GM21737 (cell line): ENCODE data around the gene SF3B4.

Experiments
- ATAC-seq: cut with Tn5 transposase; IDR thresholded peaks from one replicate; pipeline ENCODE4 v1.9.1; 2021; ENCODE audit warnings: mild to moderate bottlenecking, moderate library complexity; ENCODE audit not compliant: unreplicated experiment

Gene SF3B4

DNA sequence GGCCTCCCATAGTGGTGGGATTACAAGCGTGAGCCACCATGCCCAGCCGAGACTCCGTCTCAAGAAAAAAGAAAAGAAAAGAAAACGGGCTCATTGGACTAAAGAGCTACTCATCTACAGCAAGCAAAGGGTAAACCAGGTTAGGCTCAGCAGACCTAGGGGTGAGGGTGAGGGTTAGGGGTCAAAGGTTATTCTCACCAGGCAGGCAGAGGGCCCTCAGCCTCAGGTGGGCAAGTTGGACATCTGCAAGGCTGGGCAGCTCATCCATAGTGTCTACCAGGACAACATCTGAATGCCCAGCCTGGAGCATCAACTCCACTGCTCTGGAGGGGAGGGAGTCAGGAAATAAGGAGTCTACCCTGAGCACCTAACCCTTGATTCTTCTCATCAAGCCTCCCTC, 5.6 kb upstream of the SF3B4 start:
- no peak for ATAC-seq

DNA sequence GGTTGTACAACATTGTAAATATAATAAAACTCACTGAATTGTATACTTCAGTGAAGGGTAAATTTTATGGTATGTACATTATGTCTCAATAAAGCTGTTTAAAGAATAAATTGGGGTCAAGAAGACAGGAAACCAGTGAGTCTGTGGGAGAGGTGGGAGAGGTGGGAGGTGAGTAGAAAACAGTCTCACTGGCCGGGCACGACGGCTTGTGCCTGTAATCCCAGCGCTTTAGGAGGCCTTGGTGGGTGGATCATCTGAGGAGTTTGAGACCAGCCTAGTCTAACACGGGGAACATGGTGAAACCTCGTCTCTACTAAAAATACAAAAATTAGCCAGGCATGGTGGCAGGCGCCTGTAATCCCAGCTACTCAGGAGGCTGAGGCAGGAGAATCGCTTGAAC, 4.9 kb upstream of the SF3B4 start:
- no peak for ATAC-seq

DNA sequence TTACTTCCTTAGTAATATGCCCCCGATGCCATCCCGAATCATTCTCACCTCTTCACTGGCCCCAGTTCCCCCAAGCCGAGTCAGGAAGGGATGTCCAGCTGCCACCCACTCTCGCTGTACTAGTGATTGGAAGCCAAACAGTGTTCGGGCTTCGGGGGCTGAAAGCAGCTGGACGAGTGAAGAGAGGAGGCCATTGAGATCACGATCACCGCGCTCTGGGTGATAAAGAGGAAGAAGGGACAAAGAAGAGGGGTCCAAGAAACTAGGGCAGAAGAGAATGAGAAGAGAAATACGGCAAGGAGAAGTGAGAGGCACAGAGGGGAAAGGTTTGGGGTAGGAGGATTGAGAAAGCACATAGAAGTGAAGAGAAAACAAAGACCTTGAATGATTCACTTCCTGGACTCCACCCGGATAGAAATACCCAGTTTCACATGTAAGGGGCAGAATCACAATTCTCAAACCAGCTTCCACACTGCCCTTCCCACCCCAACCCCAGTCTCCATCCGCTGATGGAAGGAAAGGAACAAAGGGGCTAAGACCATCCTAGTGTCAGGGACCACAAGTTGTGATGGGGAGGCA, 3.7 kb upstream of the SF3B4 start:
- no peak for ATAC-seq

DNA sequence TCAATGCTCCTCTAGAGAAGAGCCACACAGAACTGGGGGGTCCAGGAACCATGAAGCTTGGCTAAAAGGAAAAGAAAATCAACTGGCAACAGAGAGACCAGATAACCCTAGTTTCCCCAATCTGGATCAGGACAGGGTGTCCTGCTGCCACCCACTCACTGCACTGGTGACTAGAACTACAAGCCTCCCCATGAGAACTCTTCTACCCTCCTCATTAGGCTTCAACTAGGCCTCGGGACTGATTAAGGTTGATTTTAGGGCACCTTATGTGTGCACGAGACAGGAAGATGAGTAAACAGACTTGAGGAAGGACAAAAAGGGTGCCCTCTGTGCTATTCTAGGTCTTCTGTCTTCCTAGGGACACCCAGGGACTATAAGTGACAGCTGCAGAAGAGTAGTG, 2.3 kb upstream of the SF3B4 start:
- ATAC-seq, result no peak

DNA sequence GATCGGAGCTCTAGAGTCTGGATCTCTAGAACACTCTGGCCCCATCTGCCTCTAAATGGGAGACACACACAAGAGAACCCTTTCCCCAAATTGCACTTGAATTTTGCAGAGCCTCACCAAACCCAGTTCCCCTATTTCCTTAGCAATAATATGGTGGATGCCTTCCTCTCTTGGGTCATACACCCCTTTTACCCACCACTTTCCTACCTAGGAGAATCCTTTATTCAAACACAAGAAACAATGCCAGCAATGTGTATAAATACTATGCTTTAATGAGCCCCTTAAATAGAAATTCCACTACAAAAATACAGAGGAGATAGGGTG, 760 bp upstream of the SF3B4 start:
- ATAC-seq, result no peak

DNA sequence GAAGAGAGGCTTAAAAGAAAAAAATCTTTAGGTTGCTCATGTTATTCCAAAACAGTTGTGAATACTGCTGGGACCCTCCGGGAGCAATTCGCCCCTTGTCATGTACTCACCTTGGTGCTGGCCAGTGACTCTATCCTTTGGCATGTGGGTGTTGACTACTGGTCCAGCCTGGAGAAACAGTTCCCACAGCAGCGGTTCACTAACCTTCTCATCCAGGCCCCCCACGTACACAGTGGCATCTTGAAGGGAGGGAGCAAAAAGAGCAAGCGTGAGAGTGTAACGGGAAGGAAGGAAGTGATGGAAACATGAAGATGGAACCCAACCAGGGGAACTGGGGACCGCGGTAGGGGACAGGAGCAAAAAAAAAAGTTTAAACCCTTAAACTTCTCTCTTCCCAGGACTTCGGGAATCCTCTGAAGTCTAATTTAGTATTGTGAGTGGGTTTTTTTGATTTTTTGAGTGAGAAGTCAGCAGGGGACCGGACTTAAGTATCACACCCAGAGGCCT, 494 bp downstream of the SF3B4 start:
- no peak for ATAC-seq

DNA sequence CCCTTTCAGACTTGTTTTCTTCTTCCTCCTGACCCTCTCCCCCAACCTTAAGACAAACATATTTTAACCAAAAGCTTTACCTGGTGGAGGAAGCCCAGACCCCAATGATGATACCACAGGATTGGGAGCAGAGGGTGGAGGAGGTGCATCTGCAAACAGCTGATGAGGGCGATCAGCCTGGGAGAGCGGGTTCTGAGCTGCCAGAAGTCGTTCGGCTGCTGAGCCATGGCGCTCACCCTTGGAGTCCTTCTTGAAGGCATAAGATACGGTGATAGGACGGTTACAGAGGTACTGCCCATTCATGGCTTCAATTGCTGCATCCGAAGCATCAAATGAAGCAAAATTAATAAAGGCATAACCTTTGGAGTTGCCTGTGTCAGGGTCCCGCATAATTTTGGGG, 1.3 kb downstream of the SF3B4 start:
- ATAC-seq, result no peak

DNA sequence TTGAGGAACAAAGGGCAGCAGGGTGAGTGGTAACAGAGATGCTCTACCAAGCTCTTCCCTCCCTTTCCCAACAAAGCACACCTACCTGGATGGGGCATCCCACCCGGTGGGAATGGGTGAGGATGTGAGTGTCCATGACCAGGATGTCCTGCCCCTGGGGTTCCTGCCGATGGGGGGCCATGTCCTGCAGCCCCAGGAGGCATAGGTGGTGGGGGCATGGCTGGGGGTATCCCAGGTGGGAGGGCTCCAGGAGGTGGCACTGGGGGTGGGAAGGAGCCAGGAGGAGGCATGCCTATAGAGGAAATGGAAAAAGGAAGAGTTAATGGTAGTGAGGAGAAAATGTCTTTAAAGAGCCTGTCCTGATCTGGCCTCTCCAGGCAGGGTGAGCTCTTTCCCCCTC, 1.9 kb downstream of the SF3B4 start:
- no peak for ATAC-seq

DNA sequence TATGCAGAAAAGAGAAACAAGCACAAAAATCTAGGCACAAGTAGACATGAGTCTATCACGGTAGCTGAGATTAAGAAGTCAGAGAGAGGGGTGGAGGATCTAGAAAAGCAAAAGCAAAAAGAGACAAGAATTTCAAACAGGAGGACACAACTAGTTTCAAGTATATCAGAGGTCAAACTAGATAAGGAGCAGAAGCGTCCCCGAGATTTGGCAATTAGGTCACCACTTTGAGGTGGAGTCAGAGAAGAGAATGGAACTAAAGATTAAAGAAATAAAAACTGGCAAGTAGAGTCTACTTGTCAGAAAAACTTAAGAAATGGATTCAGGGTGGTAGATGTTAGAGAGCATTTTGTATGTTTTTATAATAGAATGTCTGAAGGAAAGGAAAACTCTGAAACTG, 2.3 kb downstream of the SF3B4 start:
- ATAC-seq, result no peak

DNA sequence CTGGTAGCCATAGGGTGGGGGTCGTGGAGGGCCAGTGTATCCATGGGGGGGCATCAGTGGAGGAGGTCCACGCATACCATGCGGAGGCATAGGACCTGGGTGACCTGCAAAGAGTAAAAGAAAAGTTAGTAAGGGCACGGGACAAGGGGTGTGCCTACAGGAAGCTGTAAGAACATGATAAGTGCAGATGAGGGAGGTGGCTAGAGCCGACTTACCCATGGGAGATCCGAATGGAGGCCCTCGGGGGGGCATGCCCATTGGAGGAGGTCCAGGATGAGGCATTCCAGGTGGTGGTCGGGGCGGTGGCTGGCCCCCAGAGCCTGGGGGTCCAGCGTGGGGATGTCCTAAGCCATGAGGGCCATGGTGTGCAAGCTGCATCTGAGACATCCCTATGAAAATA, 4.0 kb downstream of the SF3B4 start:
- ATAC-seq, result no peak

DNA sequence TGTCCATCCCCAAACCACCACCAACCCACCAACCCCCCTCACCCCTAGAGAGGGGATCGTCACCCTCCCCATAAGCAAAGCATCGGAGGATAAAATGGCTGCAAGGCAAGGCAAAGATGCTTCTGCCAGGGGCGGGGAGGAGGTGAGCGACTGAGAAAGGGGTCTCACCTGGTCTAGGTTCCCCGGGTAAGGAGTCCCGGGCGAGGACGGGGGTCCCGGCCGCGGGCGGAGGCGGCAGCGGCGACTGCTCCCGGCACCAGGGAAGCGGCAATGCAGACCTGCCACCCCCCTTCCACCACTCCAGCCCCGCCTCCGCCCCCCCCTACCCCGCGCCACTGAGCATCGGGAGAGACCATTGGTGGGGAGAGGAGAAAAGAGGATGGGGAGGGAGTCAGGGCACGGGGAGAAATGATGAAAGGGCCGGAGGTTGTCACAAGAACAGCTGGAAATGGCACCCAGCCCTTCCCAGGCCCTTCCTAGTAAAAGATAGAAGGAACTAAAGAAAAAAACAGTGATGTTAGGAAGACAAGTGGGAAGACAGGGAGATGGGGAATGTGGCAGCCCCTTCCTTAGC, 9.9 kb downstream of the SF3B4 start, which contains the start of gene SV2A:
TSS of gene SV2A (minus strand) at position 274 of the 574 bp plus-strand sequence. CDS start 4,004 bp downstream, outside the sequence.
- no peak for ATAC-seq

DNA sequence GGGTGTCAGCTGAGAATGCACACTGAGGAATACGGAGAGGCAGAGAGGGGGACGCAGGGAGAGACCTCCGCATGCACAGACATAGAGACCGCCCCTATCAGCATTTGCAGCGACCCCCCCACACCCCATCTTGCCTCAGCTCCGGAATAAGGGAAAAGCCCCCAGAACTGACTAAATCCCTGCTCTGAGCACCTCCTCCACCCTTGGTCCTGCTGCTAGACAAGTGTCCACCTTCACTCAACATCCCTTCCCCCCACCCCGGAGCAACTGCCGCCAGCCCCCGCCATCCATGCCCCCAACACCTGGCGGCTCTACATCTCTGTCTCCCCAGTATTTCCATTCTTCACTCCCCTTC, 10.7 kb downstream of the SF3B4 start:
- ATAC-seq, result no peak

DNA sequence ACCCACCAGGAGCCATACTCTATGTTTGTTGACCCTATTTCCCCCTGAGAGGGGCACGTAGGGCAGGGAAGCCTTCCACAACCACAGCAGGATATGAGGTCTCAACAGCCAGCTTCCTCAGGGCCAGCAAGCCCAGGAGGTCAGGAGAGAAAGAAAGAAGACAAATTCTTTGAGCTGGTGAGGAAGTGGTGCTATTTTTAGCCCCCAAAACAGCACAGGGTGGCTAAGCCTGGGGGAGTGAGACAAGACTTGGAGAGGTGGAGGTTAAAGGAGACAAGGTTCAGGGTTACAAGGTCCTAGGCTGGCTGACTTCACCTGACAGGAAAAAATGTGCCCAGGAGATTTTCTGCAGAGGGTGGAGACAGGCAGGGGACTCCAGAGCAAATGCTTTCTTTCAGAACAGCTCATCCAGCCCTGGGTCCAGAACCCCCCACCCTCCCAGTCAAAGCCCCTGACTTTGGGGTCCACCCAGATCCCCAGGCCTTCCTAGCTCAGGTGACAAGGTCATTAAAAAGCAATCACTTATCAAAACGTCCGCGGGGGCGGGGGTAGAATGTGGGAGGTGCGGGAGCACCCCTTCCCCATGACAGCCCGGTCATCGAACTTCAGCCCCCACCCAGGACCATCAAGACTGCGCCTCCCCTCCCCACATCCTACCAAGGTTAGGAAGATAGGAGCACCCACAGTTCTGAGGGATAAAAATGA, 11.3 kb downstream of the SF3B4 start:
- no peak for ATAC-seq

DNA sequence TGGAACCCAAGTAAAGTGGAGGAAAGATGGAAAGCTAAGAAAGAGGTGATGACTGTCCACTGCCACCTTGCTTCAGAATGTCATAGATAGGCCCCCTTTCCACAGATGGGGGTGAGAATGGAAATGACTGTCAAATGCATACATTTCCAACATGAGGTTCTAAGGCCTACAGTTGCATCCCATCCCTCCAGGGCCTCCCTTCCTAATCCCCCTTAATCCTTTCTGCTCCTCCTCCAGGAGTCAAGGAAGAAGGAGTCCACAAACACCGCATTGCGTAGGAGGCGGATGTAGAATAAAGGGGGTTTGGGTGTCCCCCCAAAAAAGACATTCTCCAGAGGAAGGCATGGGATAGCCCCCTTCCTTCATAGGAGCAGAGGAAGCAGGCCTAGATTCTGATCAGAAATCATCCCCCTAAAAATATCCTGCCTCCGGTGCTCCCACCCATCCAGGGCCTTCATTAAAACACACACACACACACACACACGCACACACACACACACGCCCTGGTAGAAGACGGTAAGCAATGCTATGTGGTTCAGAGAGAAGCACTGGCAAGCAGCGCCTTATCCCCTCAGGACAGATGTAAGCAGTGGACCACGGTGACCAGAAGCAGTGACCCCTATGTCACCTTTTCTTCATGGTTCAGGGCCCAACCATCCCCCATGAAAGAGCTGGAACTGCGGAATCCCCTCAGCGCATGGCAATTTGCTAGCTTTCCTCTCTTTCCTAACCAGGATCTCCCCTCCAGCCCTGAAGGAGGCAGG, 12.0 kb downstream of the SF3B4 start:
- ATAC-seq, result no peak

DNA sequence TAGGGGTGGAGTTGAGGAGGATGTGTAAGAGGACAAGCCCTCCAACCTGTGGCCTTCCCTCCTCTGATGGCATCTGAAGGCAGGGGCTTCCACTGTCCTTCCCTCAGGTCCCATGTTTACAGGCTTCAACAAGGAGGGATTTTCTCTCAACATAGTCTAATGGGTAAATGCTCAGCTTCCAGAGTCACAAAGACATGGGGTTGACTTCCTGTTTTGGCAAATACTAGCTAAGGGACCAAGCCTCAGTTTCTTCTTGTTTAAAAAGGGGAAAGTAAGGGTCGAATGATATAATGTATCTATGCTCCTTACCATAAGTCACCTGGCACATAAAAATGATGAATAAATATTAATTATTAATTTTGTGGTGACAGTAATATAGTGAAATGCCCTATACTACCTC, 13.1 kb downstream of the SF3B4 start:
- ATAC-seq, result no peak

DNA sequence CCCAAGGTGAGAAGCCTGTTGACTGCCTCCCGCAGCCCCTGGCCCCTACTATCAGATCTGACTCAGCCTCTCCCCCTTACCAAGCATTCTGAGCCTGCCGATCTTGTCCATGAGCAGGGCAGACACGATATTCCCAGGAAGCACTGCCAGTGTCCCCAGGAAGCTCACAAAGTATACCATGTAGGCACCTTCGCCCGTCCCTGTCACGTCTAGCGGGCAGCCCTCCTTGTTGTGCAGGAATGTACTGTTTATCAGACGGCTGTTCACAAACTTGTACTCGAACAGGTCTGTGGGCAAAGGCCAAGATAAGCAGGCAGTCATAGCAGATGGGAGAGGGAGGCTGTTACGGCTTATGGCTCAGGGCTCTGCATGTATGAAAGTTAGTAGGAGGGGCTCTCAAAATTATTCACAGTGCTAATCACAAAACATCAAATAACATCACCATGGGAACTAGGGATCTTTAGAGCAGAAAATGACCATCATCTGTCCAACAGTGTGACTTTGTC, 21.0 kb downstream of the SF3B4 start:
- no peak for ATAC-seq

DNA sequence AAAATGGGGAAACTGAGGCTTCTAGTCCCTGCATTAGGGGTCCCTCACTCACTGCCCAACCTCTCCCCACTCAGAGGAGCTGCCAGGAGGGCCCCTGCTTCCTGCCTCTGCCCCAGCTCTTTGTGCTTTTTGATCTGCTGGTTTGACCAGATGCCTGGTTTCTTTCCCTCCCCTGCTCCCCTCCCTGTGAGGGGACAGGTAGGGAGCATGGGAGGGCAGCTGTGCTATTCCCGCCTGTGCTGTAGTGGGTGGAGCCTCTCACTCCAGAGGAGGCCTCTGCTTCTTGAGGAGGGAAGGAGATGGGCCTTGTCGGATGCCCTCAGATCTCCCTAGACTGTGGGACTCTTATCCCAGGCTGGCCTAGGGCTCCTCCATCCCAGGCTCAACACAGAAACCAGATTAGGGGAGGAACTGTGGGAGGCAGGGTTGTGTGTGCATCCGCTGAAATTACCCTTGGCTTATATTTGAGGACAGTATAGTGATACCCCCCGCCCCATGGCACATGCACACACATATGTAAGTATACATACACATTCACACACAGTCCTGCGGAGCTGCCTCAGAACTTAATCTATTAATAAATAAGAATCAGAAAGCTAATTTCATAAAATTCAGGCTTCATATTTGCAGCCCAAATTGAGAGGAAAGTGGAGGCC, 23.6 kb downstream of the SF3B4 start:
- no peak for ATAC-seq

DNA sequence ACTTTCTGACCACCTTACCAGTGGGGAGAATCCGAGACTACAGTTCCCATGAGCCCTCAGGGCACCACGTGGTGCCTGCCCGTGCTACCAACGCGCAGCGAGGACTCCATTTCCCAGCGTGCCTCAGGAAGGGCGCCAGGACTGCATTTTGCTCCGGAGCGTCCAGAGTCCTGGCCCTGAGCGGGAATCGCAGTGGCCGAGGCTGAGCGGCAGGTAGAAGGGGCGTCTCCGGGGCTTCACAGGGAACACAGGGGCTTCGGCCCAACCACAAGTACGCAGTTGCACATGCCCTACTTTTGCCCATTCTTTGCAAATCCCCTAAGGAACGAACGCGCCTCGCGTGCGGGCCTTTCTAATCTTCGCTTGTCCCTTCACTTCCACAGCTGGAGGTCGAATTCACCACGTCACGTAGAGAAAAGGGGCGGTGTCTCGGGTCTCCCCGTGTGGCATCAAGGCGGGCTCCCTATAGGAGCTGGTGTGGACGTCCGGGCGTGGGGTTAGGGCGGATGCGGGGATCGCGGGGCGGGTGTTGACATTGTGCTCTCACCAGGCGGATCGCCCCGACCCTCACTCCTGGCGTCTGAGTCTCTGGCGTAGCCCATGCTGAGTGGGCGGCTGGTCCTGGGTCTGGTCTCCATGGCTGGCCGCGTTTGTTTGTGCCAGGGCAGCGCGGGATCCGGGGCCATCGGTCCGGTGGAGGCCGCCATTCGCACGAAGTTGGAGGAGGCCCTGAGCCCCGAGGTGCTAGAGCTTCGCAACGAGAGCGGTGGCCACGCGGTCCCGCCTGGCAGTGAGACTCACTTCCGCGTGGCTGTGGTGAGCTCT, 27.9 kb downstream of the SF3B4 start, which contains the start of gene BOLA1:
TSS of gene BOLA1 (plus strand) at position 109 of the 825 bp plus-strand sequence. CDS start at position 601, 492 bp downstream.
- ATAC-seq, result peak; percentile 88

DNA sequence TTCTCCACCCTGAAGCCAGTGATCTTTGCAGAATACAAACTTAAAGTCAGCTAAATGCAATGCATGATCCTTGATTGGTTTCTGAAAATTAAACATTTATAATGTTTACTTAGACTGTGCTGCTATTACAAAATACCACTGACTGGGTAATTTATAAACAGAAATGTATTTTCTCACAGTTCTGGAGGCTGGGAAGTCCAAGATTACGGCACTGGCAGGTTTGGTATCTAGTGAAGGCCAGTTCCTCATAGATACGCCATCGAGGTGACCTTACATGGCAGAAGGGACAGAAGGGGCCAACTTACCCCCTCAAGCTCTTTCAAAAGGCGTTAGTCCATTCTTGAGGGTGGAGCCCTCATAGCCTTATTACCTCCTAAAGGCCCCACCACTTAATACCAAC, 31.0 kb downstream of the SF3B4 start:
- ATAC-seq, result no peak

DNA sequence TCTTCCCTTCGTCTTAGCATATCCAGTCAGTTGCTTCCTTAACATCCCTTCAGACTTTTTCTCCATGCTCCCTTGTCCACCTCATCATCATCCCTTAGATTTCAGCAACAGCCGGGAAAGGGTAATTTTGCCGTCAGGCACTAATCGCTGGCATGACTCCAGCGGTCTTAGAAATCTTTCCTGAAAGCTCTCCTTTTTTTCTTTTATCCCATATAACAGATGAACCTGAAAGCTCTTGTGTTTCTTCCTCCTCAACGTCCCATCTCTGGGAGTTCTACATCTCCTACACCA, 38.7 kb downstream of the SF3B4 start:
- ATAC-seq, result no peak
